Measurements from ENCODE around the gene ABCC3. TPM values are rescaled to one million over a fixed set of nuclear protein-coding genes. Genes with fewer than 3 reads are reported as not detected.

Gene ABCC3
- total and polyA plus RNA-seq, 2 experiments from 2014 or later = 0.53 TPM; not detected in 1

DNA sequence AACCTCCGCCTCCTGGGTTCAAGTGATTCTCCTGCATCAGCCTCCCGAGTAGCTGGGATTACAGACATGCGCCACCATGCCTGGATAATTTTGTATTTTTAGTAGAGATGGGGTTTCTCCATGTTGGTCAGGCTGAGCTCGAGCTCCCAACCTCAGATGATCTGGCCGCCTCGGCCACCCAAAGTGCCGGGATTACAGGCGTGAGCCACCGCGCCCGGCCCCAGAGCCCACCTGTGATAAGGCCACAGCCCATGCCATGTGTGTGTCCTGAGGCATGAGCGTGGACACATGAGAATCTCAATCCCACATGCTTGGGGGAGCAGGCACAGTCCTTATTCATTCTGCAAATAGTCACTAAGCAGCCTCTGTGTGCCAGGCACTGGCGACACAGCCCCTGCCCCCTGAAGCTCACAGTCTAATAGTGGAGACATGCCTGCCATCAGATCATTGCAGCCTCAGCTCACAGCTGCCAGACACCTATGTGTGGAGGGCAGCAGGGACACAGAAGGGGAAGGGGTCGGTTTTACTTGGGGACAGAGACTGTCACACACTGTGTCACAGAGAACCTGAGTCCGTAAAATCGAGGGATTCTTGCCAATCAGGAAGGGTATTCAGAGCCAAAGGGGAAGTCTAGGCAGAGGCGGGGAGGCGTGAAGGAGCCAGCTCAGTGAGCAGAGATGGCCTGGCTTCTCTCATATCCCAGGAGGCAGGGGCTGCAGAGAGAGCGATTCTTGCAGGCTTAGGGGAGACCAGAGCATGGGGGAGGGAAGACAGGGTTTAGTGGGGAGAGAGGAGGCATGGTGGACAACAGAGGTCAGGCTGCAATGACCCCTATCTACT lies 9.4 kb upstream of the ABCC3 start:
- Histone ChIP-seq H3K4me3 (no peak overlapping the region), H3K27ac (no peak overlapping the region), H3K4me1 (ENCODE audit: low read depth) (peaks cover 25% of the 10 kb centered on the region), H3K9me3 (ENCODE audit: low read depth) (no peaks in the 10 kb centered on the region), H3K36me3 (no peaks in the 10 kb centered on the region), H3K27me3 (no peaks in the 10 kb centered on the region)
- TF ChIP-seq, protein P1, sequence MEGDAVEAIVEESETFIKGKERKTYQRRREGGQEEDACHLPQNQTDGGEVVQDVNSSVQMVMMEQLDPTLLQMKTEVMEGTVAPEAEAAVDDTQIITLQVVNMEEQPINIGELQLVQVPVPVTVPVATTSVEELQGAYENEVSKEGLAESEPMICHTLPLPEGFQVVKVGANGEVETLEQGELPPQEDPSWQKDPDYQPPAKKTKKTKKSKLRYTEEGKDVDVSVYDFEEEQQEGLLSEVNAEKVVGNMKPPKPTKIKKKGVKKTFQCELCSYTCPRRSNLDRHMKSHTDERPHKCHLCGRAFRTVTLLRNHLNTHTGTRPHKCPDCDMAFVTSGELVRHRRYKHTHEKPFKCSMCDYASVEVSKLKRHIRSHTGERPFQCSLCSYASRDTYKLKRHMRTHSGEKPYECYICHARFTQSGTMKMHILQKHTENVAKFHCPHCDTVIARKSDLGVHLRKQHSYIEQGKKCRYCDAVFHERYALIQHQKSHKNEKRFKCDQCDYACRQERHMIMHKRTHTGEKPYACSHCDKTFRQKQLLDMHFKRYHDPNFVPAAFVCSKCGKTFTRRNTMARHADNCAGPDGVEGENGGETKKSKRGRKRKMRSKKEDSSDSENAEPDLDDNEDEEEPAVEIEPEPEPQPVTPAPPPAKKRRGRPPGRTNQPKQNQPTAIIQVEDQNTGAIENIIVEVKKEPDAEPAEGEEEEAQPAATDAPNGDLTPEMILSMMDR (IDR thresholded peaks at IDR 0.05; ENCODE audit: low read depth, low read length) = no peak
- DNase-seq (ENCODE audit: low read depth in 1 of 2, low spot score in 1 of 2) = no peak

DNA sequence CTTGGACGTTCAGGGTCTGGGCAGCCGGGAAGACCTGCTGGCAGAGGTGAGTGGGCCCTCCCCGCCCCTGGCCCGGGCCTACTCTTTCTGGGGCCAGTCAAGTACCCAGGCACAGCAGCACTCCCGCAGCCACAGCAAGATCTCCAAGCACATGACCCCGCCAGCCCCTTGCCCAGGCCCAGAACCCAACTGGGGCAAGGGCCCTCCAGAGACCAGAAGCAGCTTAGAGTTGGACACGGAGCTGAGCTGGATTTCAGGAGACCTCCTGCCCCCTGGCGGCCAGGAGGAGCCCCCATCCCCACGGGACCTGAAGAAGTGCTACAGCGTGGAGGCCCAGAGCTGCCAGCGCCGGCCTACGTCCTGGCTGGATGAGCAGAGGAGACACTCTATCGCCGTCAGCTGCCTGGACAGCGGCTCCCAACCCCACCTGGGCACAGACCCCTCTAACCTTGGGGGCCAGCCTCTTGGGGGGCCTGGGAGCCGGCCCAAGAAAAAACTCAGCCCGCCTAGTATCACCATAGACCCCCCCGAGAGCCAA lies 8.6 kb upstream of the ABCC3 start:
- Histone ChIP-seq H3K36me3 (no peaks in the 10 kb centered on the region), H3K4me1 (ENCODE audit: low read depth) (peaks cover 19% of the 10 kb centered on the region), H3K9me3 (ENCODE audit: low read depth) (no peaks in the 10 kb centered on the region), H3K27me3 (no peaks in the 10 kb centered on the region), H3K27ac (no peak overlapping the region), H3K4me3 (no peak overlapping the region)
- TF ChIP-seq, protein P1 (IDR thresholded peaks at IDR 0.05; ENCODE audit: low read depth, low read length) = peak; percentile 86
- DNase-seq (ENCODE audit: low read depth in 1 of 2, low spot score in 1 of 2) = peak; percentile 86 to 90

DNA sequence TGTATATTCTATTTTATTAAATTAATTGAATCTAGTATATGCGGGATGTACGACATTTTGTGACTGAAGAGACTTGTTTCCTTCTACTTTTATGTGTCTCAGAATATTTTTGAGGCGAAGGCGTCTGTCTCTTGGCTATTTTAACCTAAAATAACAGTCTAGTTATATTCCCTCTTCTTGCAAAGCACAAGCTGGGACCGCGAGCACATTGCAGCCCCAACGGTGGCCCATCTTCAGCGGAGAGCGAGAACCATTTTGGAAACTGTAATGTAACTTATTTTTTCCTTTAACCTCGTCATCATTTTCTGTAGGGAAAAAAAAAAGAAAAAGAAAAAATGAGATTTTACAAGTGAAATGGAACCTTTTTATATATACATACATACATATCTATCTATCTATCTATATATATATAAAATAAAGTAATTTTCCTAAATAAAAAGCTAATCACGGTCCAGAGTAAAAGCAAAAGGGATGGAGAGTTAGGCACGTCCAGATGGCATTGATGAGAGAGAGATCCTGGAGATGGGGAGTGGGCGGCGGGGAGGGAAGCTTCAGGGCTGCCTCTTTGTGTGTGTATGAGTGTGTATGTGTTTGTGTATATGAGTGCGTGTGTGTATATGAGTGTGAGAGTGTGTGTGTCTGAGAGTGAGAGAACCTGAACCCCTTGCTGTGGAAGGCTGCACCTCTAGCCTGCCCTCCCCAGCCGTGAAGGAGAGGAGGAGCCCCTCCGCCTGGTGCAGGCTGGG lies 7.5 kb upstream of the ABCC3 start:
- TF ChIP-seq, protein P1 (IDR thresholded peaks at IDR 0.05; ENCODE audit: low read depth, low read length) = no peak
- Histone ChIP-seq H3K4me1 (ENCODE audit: low read depth) (peaks cover 12% of the 10 kb centered on the region), H3K9me3 (ENCODE audit: low read depth) (no peaks in the 10 kb centered on the region), H3K27ac (no peak overlapping the region), H3K4me3 (no peak overlapping the region), H3K36me3 (no peaks in the 10 kb centered on the region), H3K27me3 (peaks cover 9% of the 10 kb centered on the region)
- no peak for DNase-seq (ENCODE audit: low read depth in 1 of 2, low spot score in 1 of 2)

DNA sequence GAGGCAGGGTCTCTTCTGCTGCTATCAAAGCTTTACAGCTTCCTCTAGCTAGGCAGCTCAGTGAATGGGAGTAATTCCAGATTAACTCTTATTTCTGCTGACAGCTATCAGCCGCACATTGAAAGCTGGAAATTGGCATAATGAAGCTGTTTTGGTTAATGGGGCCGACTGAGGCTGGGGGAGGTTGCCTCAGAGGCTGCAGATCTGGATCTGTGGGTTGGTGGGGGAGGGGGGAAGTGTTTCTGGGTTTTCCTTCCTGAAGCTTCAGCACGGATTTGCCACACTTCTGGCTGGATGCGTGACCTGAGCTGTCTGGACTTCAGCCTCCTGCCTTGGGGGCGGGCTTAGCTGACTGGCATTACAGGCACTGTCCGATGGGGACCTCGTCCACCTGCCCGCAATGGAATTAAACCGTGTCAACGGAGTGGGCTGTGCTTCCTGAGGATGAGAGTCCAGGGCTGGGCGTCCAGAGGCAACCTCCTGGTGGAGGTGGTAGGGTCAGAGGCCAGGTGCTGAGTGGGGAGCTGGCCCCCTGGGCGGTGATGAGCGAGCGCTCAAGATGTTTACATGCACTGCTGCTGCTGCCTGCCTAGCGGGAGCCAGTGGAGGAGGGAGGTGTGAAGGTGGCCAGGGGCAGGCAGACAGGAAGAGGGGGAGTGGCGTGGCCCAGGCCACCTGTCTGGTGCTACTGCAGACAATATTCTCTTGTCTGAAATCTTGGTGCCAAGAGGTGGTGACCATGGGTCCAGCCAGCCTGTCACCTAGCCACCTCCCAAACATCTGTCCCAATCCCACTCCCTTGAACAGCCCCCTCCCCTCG lies 6.7 kb upstream of the ABCC3 start:
- TF ChIP-seq, protein P1 (IDR thresholded peaks at IDR 0.05; ENCODE audit: low read depth, low read length) = no peak
- H3K9me3 ChIP-seq (ENCODE audit: low read depth) = no peaks in the 10 kb centered on the region
- peak; percentile 27 to 44 for DNase-seq (ENCODE audit: low read depth in 1 of 2, low spot score in 1 of 2)
- H3K27ac ChIP-seq = no peak overlapping the region
- H3K27me3 ChIP-seq = peaks cover 17% of the 10 kb centered on the region
- H3K4me1 ChIP-seq (ENCODE audit: low read depth) = peaks cover 12% of the 10 kb centered on the region
- no peaks in the 10 kb centered on the region for H3K36me3 ChIP-seq
- no peak overlapping the region for H3K4me3 ChIP-seq

DNA sequence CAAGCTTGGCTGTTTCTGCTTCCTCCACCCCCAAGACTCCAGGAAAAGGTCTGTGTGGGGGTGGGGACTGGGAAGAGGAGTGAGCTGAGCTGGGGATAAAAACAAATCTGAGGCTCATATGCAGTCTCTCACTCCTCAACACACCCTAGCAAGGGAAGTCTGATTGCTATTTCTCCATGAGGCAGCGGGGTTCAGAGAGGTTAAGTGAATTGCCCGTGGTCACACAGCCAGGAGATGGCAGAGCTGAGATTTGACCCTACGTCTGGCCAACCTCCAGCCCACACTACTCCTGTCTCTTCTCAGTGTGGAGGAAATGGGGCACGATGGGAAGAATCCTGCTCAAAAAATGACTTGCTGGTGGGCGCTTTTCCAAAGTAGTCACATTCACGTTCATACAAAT lies 4.8 kb upstream of the ABCC3 start:
- Histone ChIP-seq H3K27me3 (peaks cover 36% of the 10 kb centered on the region), H3K4me1 (ENCODE audit: low read depth) (peaks cover 12% of the 10 kb centered on the region), H3K9me3 (ENCODE audit: low read depth) (no peaks in the 10 kb centered on the region), H3K36me3 (no peaks in the 10 kb centered on the region), H3K4me3 (no peak overlapping the region), H3K27ac (no peak overlapping the region)
- DNase-seq (ENCODE audit: low read depth in 1 of 2, low spot score in 1 of 2) = no peak
- TF ChIP-seq, protein P1 (IDR thresholded peaks at IDR 0.05; ENCODE audit: low read depth, low read length) = no peak

Data from cardiac muscle cell (in vitro differentiated cells and primary cell).